IPS-15b (cell line): ENCODE results near the gene ITGB1BP1.

Experiments
- H3K27me3 ChIP-seq: one replicate; pipeline ENCODE4 v1.6.1; 2013; ENCODE audit warnings: low read length; ENCODE audit not compliant: control insufficient read depth, insufficient read depth
- H3K36me3 ChIP-seq: one replicate; pipeline ENCODE4 v1.6.1; 2013; ENCODE audit warnings: low read length; ENCODE audit not compliant: control insufficient read depth, insufficient read depth
- H3K4me1 ChIP-seq: one replicate; pipeline ENCODE4 v1.6.1; 2013; ENCODE audit warnings: mild to moderate bottlenecking, low read length; ENCODE audit not compliant: control insufficient read depth, insufficient read depth
- H3K4me3 ChIP-seq: one replicate; pipeline ENCODE4 v1.5.1; 2013; ENCODE audit warnings: low read depth, low read length
- H3K9ac ChIP-seq: one replicate; pipeline ENCODE4 v1.6.1; 2013; ENCODE audit warnings: low read depth, mild to moderate bottlenecking, low read length
- H3K9me3 ChIP-seq: one replicate; pipeline ENCODE4 v1.6.1; 2013; ENCODE audit warnings: mild to moderate bottlenecking, low read length; ENCODE audit not compliant: control insufficient read depth, insufficient read depth

The ITGB1BP1 gene

DNA sequence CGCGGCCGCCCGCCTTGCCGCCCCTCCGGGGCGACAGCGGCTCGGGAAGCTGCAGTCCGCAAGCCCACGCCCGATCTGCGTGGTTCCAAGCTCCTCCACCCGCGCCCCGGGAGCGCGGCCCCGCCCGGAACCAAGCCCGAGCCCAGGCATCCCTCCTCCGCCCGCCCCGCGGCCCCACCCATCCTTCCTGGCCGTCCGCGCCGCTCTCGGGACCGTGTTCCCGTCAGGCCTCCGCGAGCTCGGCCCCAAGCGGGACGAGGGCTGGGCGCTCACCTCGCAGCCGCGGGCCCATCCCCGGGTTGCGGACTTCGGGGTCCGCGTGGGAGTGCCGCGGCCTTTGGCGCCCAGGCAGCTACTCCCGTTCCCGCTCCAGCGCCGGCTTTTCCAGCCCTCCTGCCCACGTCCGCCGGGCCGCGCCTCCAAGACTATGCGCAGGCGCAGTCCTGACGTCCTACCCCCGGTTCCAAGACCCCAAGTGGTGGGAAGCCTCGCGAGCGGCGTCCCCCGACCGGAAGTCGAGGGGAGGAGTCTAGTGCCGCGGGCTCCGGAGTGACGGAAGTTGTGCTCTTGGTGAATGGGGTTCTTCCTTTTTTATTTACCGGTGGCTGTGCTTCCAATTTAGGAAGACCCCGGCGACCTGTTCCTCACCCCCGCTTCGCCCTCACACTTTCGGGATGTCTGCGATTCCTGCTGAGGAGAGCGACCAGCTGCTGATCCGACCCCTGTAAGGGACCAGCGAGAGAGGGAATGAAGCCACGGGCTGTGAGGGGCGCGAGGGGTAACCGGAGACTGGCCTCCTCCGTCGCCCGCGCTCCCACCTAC is at the start of gene ITGB1BP1, which contains the start of gene CPSF3:
TSS of gene ITGB1BP1 (minus strand) at position 429 of the 822 bp plus-strand sequence. CDS start 4,831 bp downstream, outside the sequence.
TSS of gene CPSF3 (plus strand) at position 555 of the 822 bp plus-strand sequence. CDS start at position 675, 120 bp downstream.
- no peaks in the 10 kb centered on the region for H3K4me1 ChIP-seq
- H3K27me3 ChIP-seq: no peaks in the 10 kb centered on the region
- H3K9ac ChIP-seq: peak within 1 kb of the TSS; percentile 95
- H3K36me3 ChIP-seq: no peaks in the 10 kb centered on the region
- H3K9me3 ChIP-seq: no peaks in the 10 kb centered on the region
- H3K4me3 ChIP-seq: peak within 1 kb of the TSS; percentile 95

- peaks cover 10% of the 10 kb centered on the region for H3K36me3 ChIP-seq
Observed at GRCh38 chr2:9472511-9472910, 49.2 kb upstream of the ITGB1BP1 start.

DNA sequence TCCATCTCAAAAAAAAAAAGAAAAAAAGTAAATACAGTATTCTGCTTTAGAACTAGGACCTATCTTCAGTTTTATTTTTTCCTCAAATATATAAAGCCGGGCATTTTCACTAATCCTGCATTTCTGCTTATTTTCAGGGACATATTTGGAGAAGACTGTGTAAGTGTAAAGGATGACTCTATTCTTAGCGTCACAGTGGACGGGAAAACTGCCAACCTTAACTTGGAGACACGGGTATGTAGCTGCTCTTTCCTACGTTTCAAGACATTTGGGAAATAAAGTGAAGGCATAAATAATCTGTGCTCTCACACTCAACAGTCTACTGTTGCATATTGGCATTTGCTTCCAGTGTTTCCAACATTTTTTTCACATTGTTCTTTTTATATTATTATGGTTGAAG is 47.9 kb upstream of the ITGB1BP1 start:
- Histone ChIP-seq H3K27me3 (peaks cover 3% of the 10 kb centered on the region), H3K9me3 (no peaks in the 10 kb centered on the region), H3K36me3 (peaks cover 11% of the 10 kb centered on the region), H3K4me3 (no peak overlapping the region), H3K4me1 (peaks cover 5% of the 10 kb centered on the region), H3K9ac (no peak overlapping the region)

More at GRCh38 chr2:9472511-9472910, 49.2 kb upstream of the ITGB1BP1 start:
- H3K9ac ChIP-seq: no peak overlapping the region
- H3K9me3 ChIP-seq: no peaks in the 10 kb centered on the region
- no peak overlapping the region for H3K4me3 ChIP-seq
- peaks cover 3% of the 10 kb centered on the region for H3K27me3 ChIP-seq
- H3K4me1 ChIP-seq: peaks cover 7% of the 10 kb centered on the region

- H3K9me3 ChIP-seq: no peaks in the 10 kb centered on the region
- no peak overlapping the region for H3K9ac ChIP-seq
- no peaks in the 10 kb centered on the region for H3K27me3 ChIP-seq
- no peak overlapping the region for H3K4me3 ChIP-seq
- H3K36me3 ChIP-seq: peaks cover 14% of the 10 kb centered on the region
- no peaks in the 10 kb centered on the region for H3K4me1 ChIP-seq
Observed at GRCh38 chr2:9467687-9468086, 44.4 kb upstream of the ITGB1BP1 start.

GRCh38 chr2:9466147-9466683 is 42.9 kb upstream of the ITGB1BP1 start:
- Histone ChIP-seq H3K4me3 (no peak overlapping the region), H3K36me3 (peaks cover 14% of the 10 kb centered on the region), H3K9ac (no peak overlapping the region), H3K9me3 (no peaks in the 10 kb centered on the region), H3K27me3 (no peaks in the 10 kb centered on the region), H3K4me1 (no peaks in the 10 kb centered on the region)

DNA sequence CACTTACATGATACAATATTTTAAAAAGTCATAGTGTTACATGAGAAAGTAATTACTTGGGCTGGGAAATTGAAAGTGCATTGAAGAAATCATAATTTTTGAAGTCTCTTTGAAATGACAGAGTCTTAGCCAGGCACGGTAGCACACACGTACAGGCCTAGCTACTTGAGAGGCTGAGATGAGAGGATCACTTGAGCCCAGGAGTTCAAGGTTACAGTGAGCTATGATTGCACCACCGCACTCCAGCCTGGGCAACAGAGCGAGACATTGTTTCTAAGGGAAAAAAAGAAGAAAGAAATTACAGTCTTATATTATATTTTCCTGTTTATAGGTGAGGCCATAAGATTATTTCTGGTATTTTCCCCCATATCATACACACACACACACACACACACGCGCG is 41.8 kb upstream of the ITGB1BP1 start:
- H3K27me3 ChIP-seq: no peaks in the 10 kb centered on the region
- peaks cover 18% of the 10 kb centered on the region for H3K36me3 ChIP-seq
- H3K4me1 ChIP-seq: no peaks in the 10 kb centered on the region
- H3K9ac ChIP-seq: no peak overlapping the region
- H3K4me3 ChIP-seq: no peak overlapping the region
- H3K9me3 ChIP-seq: no peaks in the 10 kb centered on the region

DNA sequence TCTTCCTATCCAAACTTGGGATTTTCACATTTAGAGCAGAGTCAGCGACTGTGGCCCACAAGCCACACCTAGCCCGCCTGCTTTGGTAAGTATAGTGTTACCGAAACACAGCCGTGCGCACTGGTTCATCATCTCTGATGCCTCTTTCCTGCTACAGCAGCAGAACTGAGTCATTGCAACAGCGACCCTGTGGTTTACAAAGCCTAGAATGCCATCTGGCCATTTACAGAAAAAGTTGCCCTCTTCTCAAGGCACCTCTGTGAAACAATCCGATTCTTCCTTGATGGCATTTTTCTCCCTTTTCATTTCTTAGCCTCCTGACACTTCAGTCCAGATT is 40.3 kb upstream of the ITGB1BP1 start:
- no peaks in the 10 kb centered on the region for H3K9me3 ChIP-seq
- no peak overlapping the region for H3K9ac ChIP-seq
- H3K36me3 ChIP-seq: peaks cover 10% of the 10 kb centered on the region
- no peaks in the 10 kb centered on the region for H3K4me1 ChIP-seq
- H3K27me3 ChIP-seq: no peaks in the 10 kb centered on the region
- no peak overlapping the region for H3K4me3 ChIP-seq

DNA sequence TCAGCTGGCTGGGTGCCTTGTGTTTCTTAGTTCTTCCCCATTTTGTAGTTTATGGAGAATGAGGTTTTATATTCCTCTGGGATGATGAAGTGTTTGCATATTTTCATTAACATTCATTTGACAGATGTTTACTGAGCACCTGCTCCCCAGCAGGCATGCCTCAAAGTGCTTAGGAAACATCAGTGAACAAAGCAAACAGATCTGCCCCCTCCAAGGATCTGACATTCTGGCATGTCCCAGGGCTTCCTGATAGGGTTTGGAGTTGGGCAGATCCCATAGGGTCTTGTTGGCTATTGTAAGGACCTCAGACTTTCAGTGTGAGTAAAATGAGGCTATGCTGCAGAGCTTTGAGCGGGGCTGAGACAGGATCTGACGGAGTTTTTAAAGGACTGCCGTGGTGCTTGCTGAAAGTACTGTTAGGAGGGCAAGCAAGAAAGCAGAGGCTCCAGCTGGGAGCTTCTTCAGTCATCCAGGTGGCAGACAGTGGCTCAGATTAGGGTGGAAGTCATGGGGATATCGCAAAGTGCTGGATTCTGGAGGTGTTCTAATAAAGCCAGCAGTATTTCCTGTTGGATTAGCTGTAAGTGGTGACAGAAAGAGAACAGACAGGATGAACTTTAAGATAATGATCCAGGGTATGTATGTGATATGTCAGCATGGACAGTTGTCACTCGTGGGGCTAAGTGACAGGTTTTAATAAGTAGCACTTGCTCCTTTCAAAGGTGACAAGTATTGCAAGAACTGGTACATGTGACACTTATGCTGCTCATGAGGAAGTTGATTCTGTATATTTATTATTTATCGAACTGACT is 39.8 kb upstream of the ITGB1BP1 start:
- peaks cover 9% of the 10 kb centered on the region for H3K36me3 ChIP-seq
- no peak overlapping the region for H3K4me3 ChIP-seq
- no peaks in the 10 kb centered on the region for H3K9me3 ChIP-seq
- no peak overlapping the region for H3K9ac ChIP-seq
- no peaks in the 10 kb centered on the region for H3K4me1 ChIP-seq
- no peaks in the 10 kb centered on the region for H3K27me3 ChIP-seq

- peaks cover 8% of the 10 kb centered on the region for H3K36me3 ChIP-seq
- no peaks in the 10 kb centered on the region for H3K27me3 ChIP-seq
- no peaks in the 10 kb centered on the region for H3K4me1 ChIP-seq
- H3K9me3 ChIP-seq: no peaks in the 10 kb centered on the region
- no peak overlapping the region for H3K4me3 ChIP-seq
- H3K9ac ChIP-seq: no peak overlapping the region
Observed at GRCh38 chr2:9462313-9462712, 39.0 kb upstream of the ITGB1BP1 start.

- Histone ChIP-seq H3K9ac (no peak overlapping the region), H3K27me3 (no peaks in the 10 kb centered on the region), H3K36me3 (peaks cover 6% of the 10 kb centered on the region), H3K4me1 (no peaks in the 10 kb centered on the region), H3K9me3 (no peaks in the 10 kb centered on the region), H3K4me3 (no peak overlapping the region)
Observed at GRCh38 chr2:9461079-9461478, 37.8 kb upstream of the ITGB1BP1 start.

DNA sequence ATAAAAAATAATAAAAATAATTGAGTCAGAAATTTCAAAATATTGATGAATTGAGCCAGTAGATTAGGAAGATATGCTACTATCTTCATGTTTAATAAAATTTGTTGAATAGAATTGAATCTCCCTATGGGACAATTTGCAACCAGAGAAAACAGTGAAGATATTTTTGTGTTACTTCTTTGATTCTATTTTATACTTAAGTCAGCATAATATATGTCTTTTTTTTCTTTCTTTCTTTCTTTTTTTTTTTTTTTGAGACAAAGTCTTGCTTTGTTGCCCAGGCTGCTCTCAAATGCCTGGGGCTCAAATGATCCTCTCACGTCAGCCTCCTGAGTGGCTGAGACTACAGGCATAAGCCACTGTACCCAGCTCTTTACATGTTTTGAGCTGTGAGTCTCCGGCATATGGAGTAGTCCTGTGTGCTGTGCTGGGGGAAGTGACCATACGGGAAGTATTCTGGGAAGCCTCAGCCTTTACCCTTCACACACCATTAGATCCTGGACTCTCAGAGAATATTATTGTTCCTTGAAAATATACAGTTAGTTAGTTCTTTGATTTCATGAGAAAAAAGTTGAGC is 37.2 kb upstream of the ITGB1BP1 start:
- Histone ChIP-seq H3K36me3 (peaks cover 6% of the 10 kb centered on the region), H3K4me3 (no peak overlapping the region), H3K9ac (no peak overlapping the region), H3K9me3 (no peaks in the 10 kb centered on the region), H3K4me1 (no peaks in the 10 kb centered on the region), H3K27me3 (no peaks in the 10 kb centered on the region)
